Activated CD8-positive, alpha-beta memory T cell treated with anti-CD3 and anti-CD28 coated beads, Interleukin-2, amount 50 U/mL, for 4 hours (primary cell): ENCODE results near the gene IFNAR1.
"Not testable (repeated sequence)": the region's sequence is repeated elsewhere in the genome, so short reads cannot be mapped to it uniquely, and the experiment has no call there.

Experiments used
- DNase-seq: peaks from one replicate; pipeline ENCODE4 v3.0.0-alpha.2; 2020

Gene IFNAR1

GRCh38 chr21:33378081-33378480, 53.3 kb downstream of the IFNAR1 start:
- DNase-seq: no peak

DNA sequence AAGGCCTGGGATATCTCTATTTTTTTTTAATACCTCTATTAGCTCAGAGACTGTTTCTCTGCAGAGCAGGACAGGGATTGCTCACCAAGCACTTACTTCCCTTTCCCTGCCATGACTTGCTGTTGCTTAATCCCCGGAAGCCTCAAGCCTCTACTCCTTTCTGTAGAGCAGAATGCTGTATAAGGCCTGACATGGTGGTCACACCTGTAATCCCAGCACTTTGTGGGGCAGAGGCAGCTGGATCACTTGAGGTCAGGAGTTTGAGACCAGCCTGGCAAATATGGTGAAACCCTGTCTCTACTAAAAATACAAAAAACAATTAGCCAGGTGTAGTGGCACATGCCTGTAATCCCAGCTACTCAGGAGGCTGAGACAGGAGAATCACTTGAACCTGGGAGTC, 55.2 kb downstream of the IFNAR1 start:
- DNase-seq: not testable (repeated sequence)

- peak; percentile 87 for DNase-seq
Observed at GRCh38 chr21:33380483-33380998, 55.8 kb downstream of the IFNAR1 start.

- DNase-seq: not testable (repeated sequence)
Observed at GRCh38 chr21:33381381-33381780, 56.6 kb downstream of the IFNAR1 start.

- peak; percentile 65 for DNase-seq
Observed at GRCh38 chr21:33383056-33383888, 58.5 kb downstream of the IFNAR1 start.

DNA sequence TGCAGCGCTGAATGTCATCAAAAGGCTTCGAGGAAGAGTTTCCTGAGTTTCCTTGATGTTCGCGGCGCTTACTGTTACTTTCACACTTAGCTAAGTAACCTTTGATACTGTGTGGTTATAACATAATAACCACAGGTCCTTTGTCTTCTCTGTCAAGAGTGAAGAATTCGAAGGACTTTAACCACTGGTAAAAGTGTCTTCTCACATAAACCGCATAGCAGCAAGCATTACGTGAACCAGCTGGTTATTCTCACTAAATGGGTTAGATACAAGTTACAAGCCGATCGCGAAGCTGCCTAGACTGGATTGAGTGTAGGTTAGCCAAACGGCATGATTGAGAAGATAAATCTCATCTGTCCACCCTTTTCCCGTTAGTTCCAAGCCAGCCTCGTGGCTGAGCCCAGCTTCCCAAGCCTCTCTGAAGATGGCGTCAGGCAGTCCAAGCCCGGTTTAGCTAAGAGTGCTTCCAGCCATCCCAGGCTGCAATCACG, 60.1 kb downstream of the IFNAR1 start:
- no peak for DNase-seq

DNA sequence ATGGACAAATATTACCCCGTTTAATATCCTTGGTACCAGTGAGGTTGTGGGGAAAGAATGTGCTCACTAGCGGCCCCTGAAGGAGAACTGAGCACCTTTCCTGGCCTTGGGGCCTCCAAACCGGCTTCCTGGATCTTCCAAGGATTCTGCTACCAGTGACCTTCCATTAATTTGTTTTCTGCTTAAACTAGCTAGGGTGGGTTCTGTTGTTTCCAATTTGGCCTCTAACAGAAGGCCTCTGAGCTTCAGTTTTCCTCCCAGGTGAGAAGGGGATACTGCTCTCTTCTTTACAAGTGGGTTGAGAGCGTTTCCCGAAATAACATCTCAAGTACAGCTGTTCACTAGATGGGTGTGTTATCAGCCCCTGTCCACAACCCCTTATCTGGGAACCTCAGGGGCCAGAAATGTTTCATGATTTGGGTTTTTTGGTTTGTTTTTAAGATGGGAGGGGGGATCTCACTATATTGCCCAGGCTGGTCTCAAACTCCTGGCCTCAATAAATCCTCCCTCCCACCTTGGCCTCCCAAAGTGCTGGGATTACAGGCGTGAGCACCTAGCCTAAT, 61.5 kb downstream of the IFNAR1 start:
- DNase-seq: no peak

DNA sequence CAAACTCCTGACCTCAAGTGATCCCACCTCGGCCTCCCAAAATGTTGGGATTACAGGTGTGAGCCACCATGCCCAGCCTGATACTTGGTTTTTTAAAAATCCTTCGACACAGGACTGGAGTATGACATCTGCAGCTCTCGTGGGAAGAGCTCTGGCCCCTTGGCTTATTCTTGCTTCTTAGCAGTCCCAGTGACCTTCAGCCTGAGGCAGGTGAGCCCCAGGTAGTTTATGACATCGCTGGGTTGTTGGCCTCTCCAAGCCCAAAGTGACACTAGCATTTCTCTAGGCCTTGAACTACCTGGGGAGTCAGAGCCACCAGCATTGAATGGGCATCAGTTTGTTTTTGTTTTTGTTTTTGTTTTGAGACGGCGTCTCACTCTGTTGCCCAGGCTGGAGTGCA, 62.5 kb downstream of the IFNAR1 start:
- DNase-seq: no peak

DNA sequence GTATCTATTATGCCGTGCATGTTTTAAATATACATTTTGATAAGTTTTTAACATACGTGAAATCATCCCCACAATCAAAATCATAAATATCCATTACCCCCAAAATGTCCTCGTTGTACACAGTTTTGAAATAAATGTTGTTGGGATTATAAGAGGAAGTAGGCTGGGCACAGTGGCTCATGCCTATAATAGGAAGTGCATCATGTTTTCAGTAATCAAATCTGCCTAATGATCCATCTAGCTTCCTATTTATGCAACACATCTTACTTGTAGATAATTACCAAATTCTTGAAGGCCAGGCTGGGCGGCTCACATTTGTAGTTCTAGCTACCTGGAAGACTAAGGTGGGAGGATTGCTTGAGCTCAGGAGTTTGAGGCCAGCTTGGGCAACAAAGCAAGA, 63.4 kb downstream of the IFNAR1 start:
- DNase-seq: no peak

DNA sequence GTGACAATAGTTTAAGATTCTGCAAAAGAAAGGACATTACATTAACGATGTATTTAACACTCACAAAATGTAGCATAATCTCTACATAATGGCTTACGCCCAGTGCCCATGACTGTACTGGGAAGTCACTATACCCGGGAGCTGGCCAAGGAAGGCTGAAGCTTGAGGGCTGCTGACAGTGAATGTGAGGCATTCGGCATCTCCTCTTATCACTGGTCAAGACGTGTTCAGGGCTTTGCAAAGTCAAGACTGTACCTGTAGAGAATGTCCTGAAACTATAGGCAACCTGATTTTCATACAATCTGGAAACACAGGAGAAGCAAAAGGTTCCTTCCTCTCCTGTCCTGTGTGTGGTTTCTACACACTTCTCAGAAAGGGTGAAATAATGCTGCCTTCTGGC, 65.7 kb downstream of the IFNAR1 start:
- DNase-seq: no peak

DNA sequence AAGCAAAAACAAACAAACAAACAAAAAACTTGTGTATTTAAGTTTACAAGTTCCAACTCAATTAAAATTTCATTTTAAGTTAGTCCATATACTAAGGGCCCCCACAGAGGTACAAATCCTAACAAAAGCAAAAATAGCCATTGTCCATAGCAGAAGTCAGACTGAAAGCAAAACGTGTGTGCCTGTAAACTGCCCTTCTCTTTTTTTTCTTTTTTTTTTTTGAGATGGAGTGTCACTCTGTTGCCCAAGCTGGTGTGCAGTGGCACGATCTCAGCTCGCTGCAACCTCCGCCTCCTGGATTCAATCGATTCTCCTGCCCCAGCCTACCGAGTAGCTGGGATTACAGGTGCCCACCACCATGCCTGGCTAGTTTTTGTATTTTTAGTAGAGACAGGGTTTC, 66.9 kb downstream of the IFNAR1 start:
- DNase-seq: no peak

DNA sequence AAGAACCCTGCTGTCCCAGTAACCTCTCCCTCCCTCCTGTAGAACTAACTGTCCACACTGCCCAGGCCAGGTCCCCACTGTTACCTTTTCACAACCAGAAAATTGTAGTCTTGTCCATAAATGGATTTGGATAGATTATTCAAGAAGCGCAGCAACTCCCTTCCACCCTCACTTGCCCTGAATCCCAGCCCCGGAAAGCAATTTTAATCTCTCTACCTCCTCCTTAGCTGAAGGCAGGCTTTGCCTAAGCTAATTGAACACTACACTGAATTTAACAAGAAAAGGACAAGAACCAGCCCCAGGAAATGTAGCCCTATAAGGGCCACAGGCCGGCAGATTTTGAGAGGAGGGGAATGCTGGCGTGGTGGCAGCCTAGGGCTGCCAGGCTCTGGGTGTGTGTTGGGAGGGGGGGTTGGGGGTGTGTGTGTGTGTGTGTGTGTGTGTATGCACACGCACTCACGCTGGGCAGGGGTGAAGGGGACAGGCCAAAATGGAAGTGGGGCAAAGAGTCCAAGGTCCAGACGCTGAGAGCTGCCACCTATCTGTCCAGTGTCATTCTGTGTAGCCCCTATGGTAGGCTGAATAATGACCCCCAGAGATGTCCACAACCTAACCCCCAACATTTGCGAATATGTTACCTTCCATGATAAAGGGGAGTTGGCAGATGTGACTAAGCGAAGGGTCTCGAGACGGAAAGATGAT, 67.7 kb downstream of the IFNAR1 start:
- DNase-seq: no peak

DNA sequence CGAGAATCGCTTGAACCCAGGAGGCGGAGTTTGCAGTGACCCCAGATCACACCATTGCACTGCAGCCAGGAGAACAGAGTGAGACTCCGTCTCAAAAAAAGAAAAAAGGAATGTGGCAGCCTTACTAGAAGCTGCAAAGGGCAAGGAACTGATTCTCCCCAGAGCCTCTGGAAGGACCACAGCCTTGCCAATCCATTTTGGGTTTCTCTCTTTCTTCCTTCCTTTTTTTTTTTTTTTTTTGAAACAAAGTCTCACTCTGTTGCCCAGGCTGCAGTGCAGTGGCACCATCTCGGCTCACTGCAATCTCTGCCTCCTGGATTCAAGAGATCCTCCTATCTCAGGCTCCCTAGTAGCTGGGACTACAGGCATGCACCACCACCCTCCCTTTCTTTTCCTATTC, 68.6 kb downstream of the IFNAR1 start:
- DNase-seq: no peak

DNA sequence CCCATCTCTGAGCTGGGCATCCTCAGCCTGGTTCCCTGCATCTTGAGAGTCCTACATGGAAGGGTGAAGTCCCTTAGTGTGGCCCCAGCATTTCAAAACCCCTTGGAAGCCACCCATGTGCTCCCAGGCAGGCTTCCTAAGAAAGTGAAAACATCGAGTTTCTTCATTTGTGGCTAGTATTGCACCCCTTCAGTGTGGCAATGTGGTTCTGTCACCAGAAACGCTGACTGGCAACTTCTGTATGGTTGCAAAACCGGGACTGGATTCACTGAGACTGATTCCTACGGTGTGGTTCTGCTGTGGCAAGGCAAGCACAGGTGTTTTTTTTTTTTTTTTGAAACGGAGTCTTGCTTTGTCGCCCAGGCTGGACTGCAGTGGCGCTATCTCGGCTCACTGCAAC, 69.5 kb downstream of the IFNAR1 start:
- DNase-seq: no peak

GRCh38 chr21:33395891-33396331, 71.1 kb downstream of the IFNAR1 start:
- no peak for DNase-seq

DNA sequence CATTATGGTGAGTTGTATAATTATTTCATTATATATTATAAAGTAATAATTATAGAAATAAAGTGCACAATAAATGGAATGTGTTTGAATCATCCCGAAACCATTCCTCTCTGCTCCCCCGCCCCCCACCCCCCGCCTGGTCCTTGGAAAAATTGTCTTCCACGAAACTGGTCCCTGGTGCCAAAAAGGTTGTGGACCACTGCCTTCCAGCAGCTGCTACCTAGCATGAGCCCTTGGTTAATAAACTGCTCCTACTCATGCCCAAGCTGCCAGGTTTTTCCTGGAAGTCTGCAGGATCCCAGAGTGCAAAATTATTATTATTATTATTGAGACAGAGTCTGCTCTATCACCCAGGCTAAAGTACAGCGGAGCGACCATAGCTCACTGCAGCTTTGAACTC, 71.7 kb downstream of the IFNAR1 start:
- DNase-seq: no peak

DNA sequence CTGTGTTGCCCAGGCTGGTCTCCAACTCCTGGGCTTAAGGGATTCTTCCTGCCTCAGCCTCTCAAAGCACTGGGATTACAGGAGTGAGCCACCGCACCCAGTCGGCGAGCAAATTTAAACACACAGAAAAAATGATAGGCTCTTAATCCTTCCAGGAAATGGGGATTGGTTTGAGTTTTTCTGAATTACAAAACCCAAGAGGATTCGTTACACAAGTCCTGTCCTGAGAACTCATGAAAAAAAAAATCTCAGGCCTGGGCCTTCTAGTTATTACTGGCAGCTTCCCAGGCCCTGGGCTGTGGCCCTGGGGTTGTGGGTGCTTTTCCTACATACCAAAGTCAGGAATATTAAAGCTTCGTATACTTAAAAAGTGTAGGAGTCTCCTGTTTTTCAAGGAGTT, 72.2 kb downstream of the IFNAR1 start:
- DNase-seq: no peak

GRCh38 chr21:33397717-33398116, 72.9 kb downstream of the IFNAR1 start:
- DNase-seq: no peak

GRCh38 chr21:33398361-33398760, 73.6 kb downstream of the IFNAR1 start:
- no peak for DNase-seq

GRCh38 chr21:33401630-33401992, 76.8 kb downstream of the IFNAR1 start:
- no peak for DNase-seq

GRCh38 chr21:33402001-33402979, 77.5 kb downstream of the IFNAR1 start:
- peak; percentile 26 for DNase-seq

- peak; percentile 65 for DNase-seq
Observed at GRCh38 chr21:33403128-33403785, 78.5 kb downstream of the IFNAR1 start, which contains the start of gene IFNGR2. IFNGR2 (plus strand) TSS chr21:33403413; CDS start chr21:33403544, 131 bp downstream.
